ENCODE data around the gene ZP1.

Gene ZP1

GRCh38 chr11:60830478-60831142, 36.7 kb upstream of the ZP1 start:
- no peak for TF ChIP-seq TAF1 (IDR thresholded peaks at IDR 0.05; ENCODE audit: borderline replicate concordance, insufficient read depth, low read length)

GRCh38 chr11:60831143-60831500, 36.2 kb upstream of the ZP1 start:
- TF ChIP-seq TAF1 (IDR thresholded peaks at IDR 0.05; ENCODE audit: borderline replicate concordance, insufficient read depth, low read length) (no peak), POLR2AphosphoS5 (IDR thresholded peaks at IDR 0.05; ENCODE audit: low read depth, low read length) (no peak), FOXP2 (optimal IDR thresholded peaks at IDR 0.05; ENCODE audit: borderline replicate concordance, extremely low read depth, extremely low read length, insufficient read depth) (no peak), SIN3A (IDR thresholded peaks at IDR 0.05; ENCODE audit: borderline replicate concordance, insufficient read depth, low read length) (no peak), REST (IDR thresholded peaks at IDR 0.05; ENCODE audit: insufficient read depth in 1 of 2, low read depth in 2 of 2, low read length in 2 of 2) (no peak)

GRCh38 chr11:60831501-60832079, 35.8 kb upstream of the ZP1 start:
- TF ChIP-seq TAF1 (IDR thresholded peaks at IDR 0.05; ENCODE audit: borderline replicate concordance, insufficient read depth, low read length) = no peak
- TF ChIP-seq SIN3A (IDR thresholded peaks at IDR 0.05; ENCODE audit: borderline replicate concordance, insufficient read depth, low read length) = no peak
- no peak for TF ChIP-seq REST (IDR thresholded peaks at IDR 0.05; ENCODE audit: insufficient read depth in 1 of 2, low read depth in 2 of 2, low read length in 2 of 2)
- TF ChIP-seq POLR2AphosphoS5 (IDR thresholded peaks at IDR 0.05; ENCODE audit: low read depth, low read length) = no peak
- TF ChIP-seq FOXP2 (optimal IDR thresholded peaks at IDR 0.05; ENCODE audit: borderline replicate concordance, extremely low read depth, extremely low read length, insufficient read depth) = no peak

GRCh38 chr11:60834742-60835533, 32.4 kb upstream of the ZP1 start:
- TF ChIP-seq SIN3A (IDR thresholded peaks at IDR 0.05; ENCODE audit: borderline replicate concordance, insufficient read depth, low read length) = no peak
- no peak for TF ChIP-seq POLR2AphosphoS5 (IDR thresholded peaks at IDR 0.05; ENCODE audit: low read depth, low read length)
- no peak for TF ChIP-seq FOXP2 (optimal IDR thresholded peaks at IDR 0.05; ENCODE audit: borderline replicate concordance, extremely low read depth, extremely low read length, insufficient read depth)
- TF ChIP-seq REST (IDR thresholded peaks at IDR 0.05; ENCODE audit: insufficient read depth in 1 of 2, low read depth in 2 of 2, low read length in 2 of 2) = no peak
- TF ChIP-seq TAF1 (IDR thresholded peaks at IDR 0.05; ENCODE audit: borderline replicate concordance, insufficient read depth, low read length) = no peak

- TF ChIP-seq POLR2AphosphoS5 (IDR thresholded peaks at IDR 0.05; ENCODE audit: low read depth, low read length) (no peak), SIN3A (IDR thresholded peaks at IDR 0.05; ENCODE audit: borderline replicate concordance, insufficient read depth, low read length) (no peak), REST (IDR thresholded peaks at IDR 0.05; ENCODE audit: insufficient read depth in 1 of 2, low read depth in 2 of 2, low read length in 2 of 2) (no peak), FOXP2 (optimal IDR thresholded peaks at IDR 0.05; ENCODE audit: borderline replicate concordance, extremely low read depth, extremely low read length, insufficient read depth) (no peak), TAF1 (IDR thresholded peaks at IDR 0.05; ENCODE audit: borderline replicate concordance, insufficient read depth, low read length) (no peak)
Measured at GRCh38 chr11:60835534-60835846, 31.9 kb upstream of the ZP1 start.

All from PFSK-1 (cell line).